SK-N-SH treated with all-trans-retinoic acid at 6 μM for 48 hours (cell line): ENCODE results near the gene GSN.

ENCODE experiments used
- ARNTL ChIP-seq: fragments of 450-650 bp; formaldehyde crosslinking; IDR thresholded peaks from 2 replicates; pipeline ENCODE4 v1.5.0; 2020; ENCODE audit warnings: low read depth, mild to moderate bottlenecking, moderate library complexity, borderline replicate concordance
- CREB5 ChIP-seq: fragments of 250-450 bp; sonication (Bioruptor Pico); IDR thresholded peaks from 2 replicates; pipeline ENCODE4 v1.5.1; 2020; ENCODE audit warnings: low read depth, mild to moderate bottlenecking, moderate library complexity
- CSRNP3 ChIP-seq: fragments of 250-450 bp; sonication (Bioruptor Pico); IDR thresholded peaks from 2 replicates; pipeline ENCODE4 v1.5.1; 2021; ENCODE audit warnings: mild to moderate bottlenecking, moderate library complexity
- ISL1 ChIP-seq: fragments of 250-450 bp; sonication (Bioruptor Pico); IDR thresholded peaks from 2 replicates; pipeline ENCODE4 v2.1.2; 2022; ENCODE audit warnings: mild to moderate bottlenecking, moderate library complexity
- PATZ1 ChIP-seq: fragments of 250-450 bp; sonication (Bioruptor Pico); IDR thresholded peaks from 2 replicates; pipeline ENCODE4 v1.8.0; 2020; ENCODE audit warnings: mild to moderate bottlenecking, moderate library complexity, borderline replicate concordance
- POU6F1 ChIP-seq: fragments of 250-450 bp; sonication (Bioruptor Pico); IDR thresholded peaks from 2 replicates; pipeline ENCODE4 v1.8.0; 2021; ENCODE audit warnings: low read depth, mild to moderate bottlenecking, moderate library complexity, borderline replicate concordance
- PPARA ChIP-seq: fragments of 250-450 bp; sonication (Bioruptor Pico); IDR thresholded peaks from 2 replicates; pipeline ENCODE4 v1.5.0; 2020; ENCODE audit warnings: mild to moderate bottlenecking, borderline replicate concordance
- RARB ChIP-seq: fragments of 250-450 bp; sonication (Bioruptor Pico); IDR thresholded peaks from 2 replicates; pipeline ENCODE4 v1.8.0; 2021; ENCODE audit warnings: mild to moderate bottlenecking, moderate library complexity
- ZFP3 ChIP-seq: fragments of 250-450 bp; sonication (Bioruptor Pico); IDR thresholded peaks from 2 replicates; pipeline ENCODE4 v1.5.0; 2020; ENCODE audit warnings: mild to moderate bottlenecking, moderate library complexity
- ZNF8 ChIP-seq: fragments of 450-650 bp; formaldehyde crosslinking; IDR thresholded peaks from 2 replicates; pipeline ENCODE4 v1.5.0; 2020; ENCODE audit warnings: mild to moderate bottlenecking, moderate library complexity

- no peak for TF ChIP-seq PPARA
- TF ChIP-seq ARNTL (CRISPR knock-in tag), result no peak
- TF ChIP-seq PATZ1 (CRISPR knock-in tag), result no peak
- TF ChIP-seq CSRNP3 (CRISPR knock-in tag), result no peak
- no peak for TF ChIP-seq RARB (CRISPR knock-in tag)
- no peak for TF ChIP-seq CREB5 (CRISPR knock-in tag)
- no peak for TF ChIP-seq ZFP3 (CRISPR knock-in tag)
- no peak for TF ChIP-seq ISL1 (CRISPR knock-in tag)
- TF ChIP-seq ZNF8 (CRISPR knock-in tag), result no peak
- no peak for TF ChIP-seq POU6F1 (CRISPR knock-in tag)
Measured at GRCh38 chr9:121376214-121376830, 108.4 kb downstream of the GSN start.
